H1 (cell line): ENCODE measurements around the gene TMEM39A. TPM values are rescaled to one million over a fixed set of nuclear protein-coding genes. Genes with fewer than 3 reads are reported as not detected.

ENCODE experiments used
- BCL11A ChIP-seq, 2 experiments: IDR thresholded peaks; one replicate each; pipeline ENCODE4 v1.6.1; 2011; ENCODE audit warnings: low read depth in 2 of 2, low read length in 2 of 2, mild to moderate bottlenecking in 2 of 2
- CBX8 ChIP-seq: fragments of 300-800, 300-1000 bp; sonication (generic); IDR thresholded peaks from 2 replicates; pipeline ENCODE4 v1.7.1; 2016; ENCODE audit warnings: low read depth, low read length, borderline replicate concordance
- CHD7 ChIP-seq: fragments of 300-600 bp; sonication (generic); IDR thresholded peaks from 2 replicates; pipeline ENCODE4 v1.7.1; 2012; ENCODE audit warnings: low read length, moderate library complexity, mild to moderate bottlenecking, inconsistent platforms; ENCODE audit not compliant: insufficient replicate concordance
- CTCF ChIP-seq, 3 experiments: IDR thresholded peaks; 1 replicate in 2 of 3; 2 replicates in 1 of 3; pipeline versions ENCODE4 v1.5.1 to v1.6.1; 2011; ENCODE audit warnings: low read length in 3 of 3, mild to moderate bottlenecking in 3 of 3, inconsistent platforms in 2 of 3, low read depth in 1 of 3, moderate library complexity in 1 of 3; ENCODE audit not compliant: insufficient read depth in 1 of 3; ENCODE audit errors: control extremely low read depth in 1 of 3
- EGR1 ChIP-seq: IDR thresholded peaks from 2 replicates; pipeline ENCODE4 v1.6.1; 2011; ENCODE audit warnings: low read depth, low read length, borderline replicate concordance
- NRF1 ChIP-seq: IDR thresholded peaks from 2 replicates; pipeline ENCODE4 v1.6.1; 2011; ENCODE audit warnings: mild to moderate bottlenecking, low read depth, low read length, improper control_type of control experiment
- PHF8 ChIP-seq: fragments of 200-600 bp; sonication (generic); conservative IDR thresholded peaks from 2 replicates; pipeline ENCODE4 v1.7.1; 2012; ENCODE audit warnings: low read depth, mild to moderate bottlenecking, inconsistent platforms, low read length, moderate library complexity
- TCF12 ChIP-seq: IDR thresholded peaks from 2 replicates; pipeline ENCODE4 v1.6.1; 2011; ENCODE audit warnings: low read depth, mild to moderate bottlenecking, low read length
- polyA plus RNA-seq, 7 experiments: library from polyadenylated mRNA; depleted of rRNA in 3 of 7; stranded (reverse) in 5 of 7; unstranded in 2 of 7; fragments of >200 nt in 5 of 7; fragments of 200-250 nt in 2 of 7; gene quantifications; 1 replicate in 5 of 7; 2 replicates in 1 of 7; 4 replicates in 1 of 7; pipeline versions ENCODE4 v1.2.1 to v1.2.3, GENCODE V29; 2011 to 2013; ENCODE audit warnings: missing spikeins in 2 of 7, mixed read lengths in 2 of 7
- total RNA-seq: library from RNA; stranded (reverse); fragmentation: NEBNext Ultra II Directional; extraction: Animal tissue kit (Norgen Biotek cat#: 25700); gene quantifications from 2 replicates; pipeline ENCODE4 v1.2.1, GENCODE V29; 2021

Gene TMEM39A
- total and polyA plus RNA-seq, 2 of the 8 experiments (the other 6 are each of a cell fraction or from before 2014, with no cell fraction given): 26.8 to 36.1 TPM

- TF ChIP-seq CHD7: no peak
- no peak for TF ChIP-seq NRF1
- no peak for TF ChIP-seq PHF8
- TF ChIP-seq EGR1: no peak
- no peak for TF ChIP-seq CBX8
- TF ChIP-seq BCL11A (IDR thresholded peaks at IDR 0.05; ENCODE audit: low read depth in 2 of 2, low read length in 2 of 2): no peak
- no peak for TF ChIP-seq CTCF (IDR thresholded peaks at IDR 0.05; ENCODE audit: control extremely low read depth in 1 of 3, insufficient read depth in 1 of 3, low read depth in 1 of 3, low read length in 3 of 3)
- no peak for TF ChIP-seq TCF12
- TF ChIP-seq, all 59 proteins: peak for 0
Observed at GRCh38 chr3:119436977-119437376, 26.4 kb downstream of the TMEM39A start (continued).
